ENCODE measurements around the gene ARRDC5. TPM values are rescaled to one million over a fixed set of nuclear protein-coding genes. Genes with fewer than 3 reads are reported as not detected.
"Not testable (repeated sequence)": the region's sequence is repeated elsewhere in the genome, so short reads cannot be mapped to it uniquely, and the experiment has no call there.

Gene ARRDC5
- total RNA-seq, 1 donor from 2014 or later: not detected

GRCh38 chr19:4910594-4911281 is 8.0 kb upstream of the ARRDC5 start:
- DNase-seq (ENCODE audit: low read depth in 2 of 2): peak; percentile 20 to 65

- DNase-seq (ENCODE audit: low read depth in 2 of 2): peak; percentile 91
Measured at GRCh38 chr19:4909897-4910593, 7.3 kb upstream of the ARRDC5 start.

GRCh38 chr19:4909156-4909896 is 6.6 kb upstream of the ARRDC5 start, which contains the start of gene UHRF1:
TSS of gene UHRF1 (plus strand) at chr19:4909501. CDS start at chr19:4910886, 1,385 bp downstream.
- DNase-seq (ENCODE audit: low read depth in 2 of 2): no peak

- no peak for DNase-seq (ENCODE audit: low read depth in 2 of 2)
Measured at GRCh38 chr19:4908781-4909155, 6.1 kb upstream of the ARRDC5 start.

- no peak for DNase-seq (ENCODE audit: low read depth in 2 of 2)
Measured at GRCh38 chr19:4908360-4908759, 5.7 kb upstream of the ARRDC5 start.

- DNase-seq (ENCODE audit: low read depth in 2 of 2): no peak
Measured at GRCh38 chr19:4906963-4907362, 4.3 kb upstream of the ARRDC5 start.

- no peak for DNase-seq (ENCODE audit: low read depth in 2 of 2)
Measured at GRCh38 chr19:4904481-4904880, 1.8 kb upstream of the ARRDC5 start.

- DNase-seq (ENCODE audit: low read depth in 2 of 2): not testable (repeated sequence)
Measured at GRCh38 chr19:4900879-4901278, 1.8 kb downstream of the ARRDC5 start.

GRCh38 chr19:4897146-4897545 is 5.5 kb downstream of the ARRDC5 start:
- DNase-seq (ENCODE audit: low read depth in 2 of 2): no peak

- DNase-seq (ENCODE audit: low read depth in 2 of 2): no peak
Measured at GRCh38 chr19:4896372-4896771, 6.3 kb downstream of the ARRDC5 start.

- not testable (repeated sequence) for DNase-seq (ENCODE audit: low read depth in 2 of 2)
Measured at GRCh38 chr19:4892962-4893361, 9.7 kb downstream of the ARRDC5 start.

GRCh38 chr19:4891066-4891465 is 11.6 kb downstream of the ARRDC5 start:
- no peak for DNase-seq (ENCODE audit: low read depth in 2 of 2)

- peak in 1 of 2 donors; percentile 35 for DNase-seq (ENCODE audit: low read depth in 2 of 2)
Measured at GRCh38 chr19:4889034-4889815, 13.5 kb downstream of the ARRDC5 start.

- DNase-seq (ENCODE audit: low read depth in 2 of 2): not testable (repeated sequence)
Measured at GRCh38 chr19:4887803-4888202, 14.9 kb downstream of the ARRDC5 start.

GRCh38 chr19:4884993-4885392 is 17.7 kb downstream of the ARRDC5 start:
- not testable (repeated sequence) for DNase-seq (ENCODE audit: low read depth in 2 of 2)

- not testable (repeated sequence) for DNase-seq (ENCODE audit: low read depth in 2 of 2)
Measured at GRCh38 chr19:4882874-4883273, 19.8 kb downstream of the ARRDC5 start.

GRCh38 chr19:4879041-4879440 is 23.7 kb downstream of the ARRDC5 start:
- no peak for DNase-seq (ENCODE audit: low read depth in 2 of 2)

- DNase-seq (ENCODE audit: low read depth in 2 of 2): no peak
Measured at GRCh38 chr19:4878491-4878968, 24.2 kb downstream of the ARRDC5 start.

- no peak for DNase-seq (ENCODE audit: low read depth in 2 of 2)
Measured at GRCh38 chr19:4877753-4878490, 24.8 kb downstream of the ARRDC5 start.

GRCh38 chr19:4873930-4874329 is 28.8 kb downstream of the ARRDC5 start:
- DNase-seq (ENCODE audit: low read depth in 2 of 2): no peak

GRCh38 chr19:4871711-4872110 is 31.0 kb downstream of the ARRDC5 start:
- DNase-seq (ENCODE audit: low read depth in 2 of 2): no peak

Measured in lung microvascular endothelial cell (primary cell).